GM12878 (cell line): ENCODE data around the gene HLA-DMA. TPM values are rescaled to one million over a fixed set of nuclear protein-coding genes. Genes with fewer than 3 reads are reported as not detected.
A peak's percentile ranks its signal among the peaks of the same experiment; 100 is the strongest.

Experiments used
- ASH2L ChIP-seq: fragments of 300-600, 200-600 bp; sonication (generic); IDR thresholded peaks from 2 replicates; pipeline ENCODE4 v1.6.1; 2017; ENCODE audit warnings: low read depth, mild to moderate bottlenecking, borderline replicate concordance
- BCL11A ChIP-seq: IDR thresholded peaks from 2 replicates; pipeline ENCODE4 v1.6.1; 2011; ENCODE audit warnings: low read depth, low read length
- BHLHE40 ChIP-seq, 2 experiments: fragments of 450-650 bp in 1 of 2; IDR thresholded peaks; 2 replicates each; pipeline ENCODE4 v1.6.1; 2011 to 2017; ENCODE audit warnings: low read depth in 2 of 2, borderline replicate concordance in 1 of 2, improper control_type of control experiment in 1 of 2, low read length in 1 of 2, mild to moderate bottlenecking in 1 of 2
- EED ChIP-seq: sonication (generic); IDR thresholded peaks from 2 replicates; pipeline ENCODE4 v1.6.1; 2016; ENCODE audit warnings: antibody characterized with exemption, low read depth
- EGR1 ChIP-seq, 2 experiments: IDR thresholded peaks; 1 replicate in 1 of 2; 2 replicates in 1 of 2; pipeline ENCODE4 v1.6.1; 2011 to 2012; ENCODE audit warnings: low read depth in 2 of 2, low read length in 2 of 2, borderline replicate concordance in 1 of 2, mild to moderate bottlenecking in 1 of 2, moderate library complexity in 1 of 2
- ESRRA ChIP-seq: IDR thresholded peaks from 2 replicates; pipeline ENCODE4 v1.6.1; 2012; ENCODE audit warnings: mild to moderate bottlenecking, low read length, improper control_type of control experiment
- JUND ChIP-seq: IDR thresholded peaks from 2 replicates; pipeline ENCODE4 v1.6.1; 2012; ENCODE audit warnings: low read depth, mild to moderate bottlenecking, low read length, improper control_type of control experiment, moderate library complexity
- MLLT1 ChIP-seq: fragments of 450-650 bp; IDR thresholded peaks from 2 replicates; pipeline ENCODE4 v1.6.1; 2016; ENCODE audit warnings: mild to moderate bottlenecking
- NFYB ChIP-seq: IDR thresholded peaks from 2 replicates; pipeline ENCODE4 v1.6.1; 2011; ENCODE audit warnings: low read depth, mild to moderate bottlenecking, low read length, improper control_type of control experiment, moderate library complexity; ENCODE audit not compliant: insufficient read depth
- NR2C2 ChIP-seq: IDR thresholded peaks from 2 replicates; pipeline ENCODE4 v1.6.1; 2011; ENCODE audit warnings: borderline replicate concordance, low read depth; ENCODE audit not compliant: control insufficient read depth, insufficient read length
- NRF1 ChIP-seq: conservative IDR thresholded peaks from 2 replicates; pipeline ENCODE4 v1.6.1; 2011; ENCODE audit warnings: mild to moderate bottlenecking, low read depth, low read length, improper control_type of control experiment
- RB1 ChIP-seq: fragments of 450-650 bp; formaldehyde crosslinking; IDR thresholded peaks from 2 replicates; pipeline ENCODE4 v1.6.1; 2017; ENCODE audit warnings: mild to moderate bottlenecking, borderline replicate concordance
- RUNX3 ChIP-seq: IDR thresholded peaks from 2 replicates; pipeline ENCODE4 v1.6.1; 2012; ENCODE audit warnings: low read length, inconsistent platforms
- SMARCA5 ChIP-seq: fragments of 450-650 bp; IDR thresholded peaks from 2 replicates; pipeline ENCODE4 v1.6.1; 2017; ENCODE audit warnings: mild to moderate bottlenecking
- SREBF2 ChIP-seq: IDR thresholded peaks from 2 replicates; pipeline ENCODE4 v1.6.1; 2012; ENCODE audit warnings: mild to moderate bottlenecking, low read length
- SUZ12 ChIP-seq: fragments of 200-600 bp; sonication (generic); IDR thresholded peaks from one replicate; pipeline ENCODE4 v1.6.1; 2018; ENCODE audit warnings: antibody characterized with exemption, mild to moderate bottlenecking; ENCODE audit not compliant: unreplicated experiment
- TCF7 ChIP-seq: IDR thresholded peaks from 2 replicates; pipeline ENCODE4 v1.6.1; 2014; ENCODE audit warnings: antibody characterized with exemption, borderline replicate concordance
- WRNIP1 ChIP-seq: IDR thresholded peaks from 2 replicates; pipeline ENCODE4 v1.6.1; 2011; ENCODE audit warnings: low read depth, low read length, improper control_type of control experiment, borderline replicate concordance
- ZBTB40 ChIP-seq: fragments of 450-650 bp; IDR thresholded peaks from 2 replicates; pipeline ENCODE4 v1.6.1; 2016; ENCODE audit warnings: mild to moderate bottlenecking, moderate library complexity, borderline replicate concordance
- ZNF207 ChIP-seq: fragments of 450-650 bp; IDR thresholded peaks from 2 replicates; pipeline ENCODE4 v1.6.1; 2014; ENCODE audit warnings: antibody characterized with exemption, mild to moderate bottlenecking, borderline replicate concordance
- ZNF24 ChIP-seq: fragments of 450-650 bp; IDR thresholded peaks from 2 replicates; pipeline ENCODE4 v1.6.1; 2017; ENCODE audit warnings: antibody characterized with exemption, mild to moderate bottlenecking
- ZSCAN29 ChIP-seq: fragments of 450-650 bp; IDR thresholded peaks from 2 replicates; pipeline ENCODE4 v1.6.1; 2017; ENCODE audit warnings: mild to moderate bottlenecking, moderate library complexity
- polyA plus RNA-seq, 11 experiments: library from polyadenylated mRNA; depleted of rRNA in 4 of 11; unstranded in 6 of 11; stranded (reverse) in 5 of 11; fragments of >200 nt; fragmentation: Nextera tagmentation in 4 of 11; fragmentation: Illumina TruSeq in 1 of 11; extraction: Ambion mirVana in 4 of 11; extraction: Trizol in 1 of 11; gene quantifications; 1 replicate in 1 of 11; 2 replicates in 10 of 11; pipeline versions ENCODE4 v1.2.1 to v1.2.3, GENCODE V29; 2011 to 2016; ENCODE audit warnings: inconsistent platforms in 2 of 11, missing spikeins in 2 of 11, low read depth in 1 of 11
- total RNA-seq, 4 experiments: library from RNA; depleted of rRNA in 3 of 4; stranded (reverse); fragments of >200 nt in 3 of 4; fragmentation: Illumina TruSeq in 1 of 4; extraction: Trizol in 1 of 4; gene quantifications; 2 replicates each; pipeline versions ENCODE4 v1.2.1 to v1.2.3, GENCODE V29; 2013 to 2021

The HLA-DMA gene
- total and polyA plus RNA-seq, 10 of the 15 experiments (the other 5 are each of a cell fraction or from before 2014, with no cell fraction given) = 177 to 552 (median 309) TPM

GRCh38 chr6:32968867-32969684, 16.2 kb upstream of the HLA-DMA start (continued):
- TF ChIP-seq ZBTB40 (no peak), ZSCAN29 (no peak), EED (peak; percentile 37; the same call in 1 of the 2 replicates), EGR1 (IDR thresholded peaks at IDR 0.05; ENCODE audit: borderline replicate concordance in 1 of 2, low read depth in 2 of 2, low read length in 2 of 2) (peak in 1 of 2 experiments; percentile 56; a peak in 1 of 3 replicates), ASH2L (no peak), TCF7 (no peak), RB1 (no peak), WRNIP1 (no peak; the same call in 1 of the 2 replicates), ZNF24 (no peak), BHLHE40 (IDR thresholded peaks at IDR 0.05; ENCODE audit: borderline replicate concordance in 1 of 2, low read depth in 2 of 2, low read length in 1 of 2) (peak; percentile 81 to 88), JUND (no peak), SMARCA5 (0 out of 2 replicates have a peak, but pooled peaks have one; percentile 69), MLLT1 (0 out of 2 replicates have a peak, but pooled peaks have one; percentile 68), SUZ12 (no peak), RUNX3 (no peak), NFYB (no peak), NRF1 (no peak), NR2C2 (no peak), ESRRA (no peak), BCL11A (no peak), ZNF207 (no peak), SREBF2 (no peak)
